Activated T-helper 1 cell treated with anti-CD3 and anti-CD28 coated beads, Interleukin-2, amount 50 U/mL, for 16 hours (primary cell): Measurements from ENCODE around the gene GYG2.
"Not testable (repeated sequence)": the region's sequence is repeated elsewhere in the genome, so short reads cannot be mapped to it uniquely, and the experiment has no call there.

Experiments used
- DNase-seq, 2 donors: peaks; one replicate each; pipeline ENCODE4 v3.0.0-alpha.2; 2020; ENCODE audit warnings: low read depth in 1 of 2, low spot score in 1 of 2

Gene GYG2

GRCh38 chrX:2867206-2867605, 38.5 kb downstream of the GYG2 start:
- DNase-seq, result no peak

GRCh38 chrX:2870650-2871049, 41.9 kb downstream of the GYG2 start:
- DNase-seq, result no peak

- DNase-seq, result no peak
These were observed 43.1 kb downstream of the GYG2 start for GRCh38 chrX:2871831-2872230.

GRCh38 chrX:2872671-2873277, 44.0 kb downstream of the GYG2 start:
- no peak for DNase-seq

- DNase-seq, result no peak
These were observed 45.7 kb downstream of the GYG2 start for GRCh38 chrX:2874222-2875135.

GRCh38 chrX:2875136-2875481, 46.4 kb downstream of the GYG2 start:
- no peak for DNase-seq

GRCh38 chrX:2875798-2876399, 47.2 kb downstream of the GYG2 start:
- no peak for DNase-seq

- no peak for DNase-seq
These were observed 49.8 kb downstream of the GYG2 start for GRCh38 chrX:2878563-2878962.

- no peak for DNase-seq
These were observed 50.9 kb downstream of the GYG2 start for GRCh38 chrX:2879670-2880069.

- DNase-seq, result no peak
These were observed 55.0 kb downstream of the GYG2 start for GRCh38 chrX:2883770-2884169.

- no peak for DNase-seq
These were observed 59.6 kb downstream of the GYG2 start for GRCh38 chrX:2888309-2888708.

GRCh38 chrX:2889045-2889605, 60.4 kb downstream of the GYG2 start:
- DNase-seq, result no peak

- not testable (repeated sequence) for DNase-seq
These were observed 61.2 kb downstream of the GYG2 start for GRCh38 chrX:2889706-2890490.

GRCh38 chrX:2890536-2891460, 62.1 kb downstream of the GYG2 start:
- DNase-seq, result not testable (repeated sequence)

GRCh38 chrX:2892816-2893215, 64.1 kb downstream of the GYG2 start:
- no peak for DNase-seq

GRCh38 chrX:2894885-2895292, 66.2 kb downstream of the GYG2 start:
- DNase-seq, result no peak

- DNase-seq, result no peak
These were observed 68.6 kb downstream of the GYG2 start for GRCh38 chrX:2897311-2897689.

GRCh38 chrX:2897690-2898623, 69.2 kb downstream of the GYG2 start:
- DNase-seq, result not testable (repeated sequence)
